ENCODE results near the gene HS2ST1.

DNA sequence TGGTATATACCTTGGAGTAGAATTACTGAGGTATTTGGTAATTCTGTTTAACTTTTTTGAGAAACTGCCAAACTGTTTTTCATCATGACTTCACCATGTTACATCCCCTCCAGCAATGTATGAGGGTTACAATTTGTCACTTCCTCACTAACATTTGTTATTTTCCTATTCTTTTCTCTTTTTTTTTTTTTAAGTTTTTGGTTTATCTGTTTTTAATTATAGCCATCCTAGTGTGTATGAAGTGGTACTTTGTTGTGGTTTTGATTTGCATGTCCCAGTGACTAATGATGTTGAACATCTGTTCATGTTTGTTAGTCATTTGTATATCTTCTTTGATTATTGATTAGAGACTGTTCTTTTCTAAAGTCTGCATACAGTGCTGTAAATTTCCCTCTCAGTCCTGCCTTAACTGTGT is 147.3 kb downstream of the HS2ST1 start:
- TF ChIP-seq, protein P1, sequence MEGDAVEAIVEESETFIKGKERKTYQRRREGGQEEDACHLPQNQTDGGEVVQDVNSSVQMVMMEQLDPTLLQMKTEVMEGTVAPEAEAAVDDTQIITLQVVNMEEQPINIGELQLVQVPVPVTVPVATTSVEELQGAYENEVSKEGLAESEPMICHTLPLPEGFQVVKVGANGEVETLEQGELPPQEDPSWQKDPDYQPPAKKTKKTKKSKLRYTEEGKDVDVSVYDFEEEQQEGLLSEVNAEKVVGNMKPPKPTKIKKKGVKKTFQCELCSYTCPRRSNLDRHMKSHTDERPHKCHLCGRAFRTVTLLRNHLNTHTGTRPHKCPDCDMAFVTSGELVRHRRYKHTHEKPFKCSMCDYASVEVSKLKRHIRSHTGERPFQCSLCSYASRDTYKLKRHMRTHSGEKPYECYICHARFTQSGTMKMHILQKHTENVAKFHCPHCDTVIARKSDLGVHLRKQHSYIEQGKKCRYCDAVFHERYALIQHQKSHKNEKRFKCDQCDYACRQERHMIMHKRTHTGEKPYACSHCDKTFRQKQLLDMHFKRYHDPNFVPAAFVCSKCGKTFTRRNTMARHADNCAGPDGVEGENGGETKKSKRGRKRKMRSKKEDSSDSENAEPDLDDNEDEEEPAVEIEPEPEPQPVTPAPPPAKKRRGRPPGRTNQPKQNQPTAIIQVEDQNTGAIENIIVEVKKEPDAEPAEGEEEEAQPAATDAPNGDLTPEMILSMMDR (IDR thresholded peaks at IDR 0.05; ENCODE audit: low read depth, low read length), result no peak
- no peak for TF ChIP-seq POLR2A (IDR thresholded peaks at IDR 0.05; ENCODE audit: extremely low read depth, insufficient read length)
- TF ChIP-seq, protein P2, sequence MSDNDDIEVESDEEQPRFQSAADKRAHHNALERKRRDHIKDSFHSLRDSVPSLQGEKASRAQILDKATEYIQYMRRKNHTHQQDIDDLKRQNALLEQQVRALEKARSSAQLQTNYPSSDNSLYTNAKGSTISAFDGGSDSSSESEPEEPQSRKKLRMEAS (IDR thresholded peaks at IDR 0.05; ENCODE audit: low read depth, low read length), result no peak

Data from NB4 (cell line).